ENCODE data around the gene CDK19. TPM values are rescaled to one million over a fixed set of nuclear protein-coding genes. Genes with fewer than 3 reads are reported as not detected.

CDK19 gene
- total RNA-seq, 1 experiment from 2014 or later, result 24.3 TPM

DNA sequence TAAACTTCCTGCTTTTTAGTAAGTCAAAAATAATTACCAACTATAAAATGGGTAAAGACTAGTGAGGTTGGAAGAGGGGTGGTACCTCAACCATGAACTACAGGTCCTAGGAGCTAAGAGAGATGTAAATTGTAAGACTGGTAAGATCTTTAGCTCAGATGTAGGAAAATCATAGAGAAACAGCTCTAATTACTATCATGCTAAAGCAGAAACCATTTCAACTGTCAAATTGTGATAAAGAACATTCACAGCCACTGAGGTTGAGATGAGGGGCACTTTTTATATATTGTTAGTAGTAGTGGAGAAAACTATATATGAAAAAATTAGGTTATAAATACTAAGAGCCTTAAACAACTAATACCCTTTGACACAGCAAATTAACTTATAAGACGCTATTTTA, 20.0 kb downstream of the CDK19 start:
- no peaks in the 10 kb centered on the region for H3K27me3 Mint-ChIP-seq (ENCODE audit: unreplicated experiment)

DNA sequence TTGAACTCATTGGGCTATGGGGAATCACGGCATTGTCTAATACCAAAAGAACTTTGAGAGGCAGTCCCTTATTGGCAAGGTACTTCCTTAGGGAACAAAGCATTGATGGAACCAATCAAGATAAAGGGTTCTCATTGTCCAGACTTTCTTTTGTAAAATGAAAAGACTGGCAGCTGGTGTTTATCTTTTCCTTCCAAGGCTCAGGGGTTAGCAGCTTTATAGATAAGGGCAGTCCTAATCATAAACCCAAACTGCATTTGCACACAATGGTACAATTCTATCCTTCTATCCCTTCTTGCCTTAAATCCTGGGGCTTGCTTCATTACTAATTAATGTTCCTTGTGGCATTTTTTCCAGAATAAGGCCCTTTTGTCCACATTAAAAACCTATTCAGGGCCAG, 28.6 kb downstream of the CDK19 start:
- CTCF ChIA-PET, result no interaction called here
- BruUV-seq (replicated peaks), result no TSS peak
- TF ChIP-seq, protein P1, sequence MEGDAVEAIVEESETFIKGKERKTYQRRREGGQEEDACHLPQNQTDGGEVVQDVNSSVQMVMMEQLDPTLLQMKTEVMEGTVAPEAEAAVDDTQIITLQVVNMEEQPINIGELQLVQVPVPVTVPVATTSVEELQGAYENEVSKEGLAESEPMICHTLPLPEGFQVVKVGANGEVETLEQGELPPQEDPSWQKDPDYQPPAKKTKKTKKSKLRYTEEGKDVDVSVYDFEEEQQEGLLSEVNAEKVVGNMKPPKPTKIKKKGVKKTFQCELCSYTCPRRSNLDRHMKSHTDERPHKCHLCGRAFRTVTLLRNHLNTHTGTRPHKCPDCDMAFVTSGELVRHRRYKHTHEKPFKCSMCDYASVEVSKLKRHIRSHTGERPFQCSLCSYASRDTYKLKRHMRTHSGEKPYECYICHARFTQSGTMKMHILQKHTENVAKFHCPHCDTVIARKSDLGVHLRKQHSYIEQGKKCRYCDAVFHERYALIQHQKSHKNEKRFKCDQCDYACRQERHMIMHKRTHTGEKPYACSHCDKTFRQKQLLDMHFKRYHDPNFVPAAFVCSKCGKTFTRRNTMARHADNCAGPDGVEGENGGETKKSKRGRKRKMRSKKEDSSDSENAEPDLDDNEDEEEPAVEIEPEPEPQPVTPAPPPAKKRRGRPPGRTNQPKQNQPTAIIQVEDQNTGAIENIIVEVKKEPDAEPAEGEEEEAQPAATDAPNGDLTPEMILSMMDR (IDR thresholded peaks at IDR 0.05; ENCODE audit: unreplicated experiment), result no peak
- H3K27ac Mint-ChIP-seq (ENCODE audit: unreplicated experiment), result no peak overlapping the region
- no peak overlapping the region for H3K4me3 Mint-ChIP-seq (ENCODE audit: low read depth, unreplicated experiment)
- H3K27me3 Mint-ChIP-seq (ENCODE audit: unreplicated experiment), result no peaks in the 10 kb centered on the region
- DNase-seq, result no peak
- H3K9me3 Mint-ChIP-seq (ENCODE audit: low read depth, unreplicated experiment), result peaks cover 2% of the 10 kb centered on the region
- H3K4me1 Mint-ChIP-seq (ENCODE audit: low read depth, unreplicated experiment), result no peaks in the 10 kb centered on the region
- H3K36me3 Mint-ChIP-seq (ENCODE audit: insufficient read depth, unreplicated experiment), result no peaks in the 10 kb centered on the region
- intact Hi-C loops (cut with micrococcal nuclease; ENCODE audit: unreplicated experiment), result no loop called here

More for the DNA sequence above, 20.0 kb downstream of the CDK19 start:
- no TSS peak for BruUV-seq (replicated peaks)
- Mint-ChIP-seq H3K36me3 (ENCODE audit: insufficient read depth, unreplicated experiment) (no peaks in the 10 kb centered on the region), H3K4me3 (ENCODE audit: low read depth, unreplicated experiment) (no peak overlapping the region), H3K27ac (ENCODE audit: unreplicated experiment) (no peak overlapping the region), H3K9me3 (ENCODE audit: low read depth, unreplicated experiment) (no peaks in the 10 kb centered on the region), H3K4me1 (ENCODE audit: low read depth, unreplicated experiment) (no peaks in the 10 kb centered on the region)
- CTCF ChIA-PET, result interaction anchor here (0.6 to 0.8 kb wide), 2 partner anchors 20 to 477 kb away, joined by 4 read pairs; partner anchors contain the start of gene CDK19
- TF ChIP-seq, protein P1 (IDR thresholded peaks at IDR 0.05; ENCODE audit: unreplicated experiment), result no peak
- no peak for DNase-seq
- intact Hi-C loops (cut with micrococcal nuclease; ENCODE audit: unreplicated experiment), result no loop called here

DNA sequence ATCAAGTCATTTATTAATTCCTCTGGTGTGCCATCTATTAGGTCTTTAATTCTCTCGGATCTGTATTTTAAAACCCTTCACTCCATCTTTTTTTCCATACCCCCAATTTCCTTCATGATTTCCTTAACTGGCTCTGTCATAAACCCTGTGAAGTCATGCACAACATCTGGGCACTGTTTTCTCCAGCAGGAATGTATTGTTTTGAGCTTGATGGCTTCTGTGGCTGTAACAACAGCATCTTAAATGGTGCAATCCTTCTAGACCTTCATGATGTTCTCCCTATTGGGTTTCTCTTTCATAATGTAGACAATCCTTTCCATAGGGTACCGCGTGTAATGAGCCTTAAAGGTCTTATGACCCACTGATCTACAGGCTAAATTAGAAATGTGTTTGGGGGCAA, 29.0 kb downstream of the CDK19 start:
- CTCF ChIA-PET, result no interaction called here
- intact Hi-C loops (cut with micrococcal nuclease; ENCODE audit: unreplicated experiment), result no loop called here
- no peaks in the 10 kb centered on the region for H3K27me3 Mint-ChIP-seq (ENCODE audit: unreplicated experiment)
- TF ChIP-seq, protein P1 (IDR thresholded peaks at IDR 0.05; ENCODE audit: unreplicated experiment), result no peak
- no TSS peak for BruUV-seq (replicated peaks)
- no peak overlapping the region for H3K27ac Mint-ChIP-seq (ENCODE audit: unreplicated experiment)
- no peaks in the 10 kb centered on the region for H3K4me1 Mint-ChIP-seq (ENCODE audit: low read depth, unreplicated experiment)
- peaks cover 2% of the 10 kb centered on the region for H3K9me3 Mint-ChIP-seq (ENCODE audit: low read depth, unreplicated experiment)
- no peak overlapping the region for H3K4me3 Mint-ChIP-seq (ENCODE audit: low read depth, unreplicated experiment)
- H3K36me3 Mint-ChIP-seq (ENCODE audit: insufficient read depth, unreplicated experiment), result no peaks in the 10 kb centered on the region
- no peak for DNase-seq

DNA sequence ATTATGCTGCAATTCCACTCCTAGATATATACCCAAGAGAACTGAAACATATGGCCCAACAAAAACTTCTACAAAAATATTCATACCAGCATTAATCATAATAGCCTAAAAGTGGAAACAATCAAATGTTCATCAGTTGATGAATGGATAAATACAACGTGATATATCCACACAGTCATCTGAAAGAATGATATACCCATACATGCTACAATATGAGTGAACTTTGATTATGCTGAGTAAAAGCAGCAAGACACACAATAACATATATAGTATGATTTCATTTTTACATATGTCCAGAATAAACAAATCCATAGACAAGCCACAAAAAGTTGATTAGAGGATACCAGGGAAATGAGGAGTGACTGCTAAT, 30.7 kb downstream of the CDK19 start:
- CTCF ChIA-PET, result no interaction called here
- Mint-ChIP-seq H3K9me3 (ENCODE audit: low read depth, unreplicated experiment) (peaks cover 2% of the 10 kb centered on the region), H3K4me1 (ENCODE audit: low read depth, unreplicated experiment) (no peaks in the 10 kb centered on the region), H3K36me3 (ENCODE audit: insufficient read depth, unreplicated experiment) (no peaks in the 10 kb centered on the region), H3K27ac (ENCODE audit: unreplicated experiment) (no peak overlapping the region), H3K4me3 (ENCODE audit: low read depth, unreplicated experiment) (no peak overlapping the region), H3K27me3 (ENCODE audit: unreplicated experiment) (no peaks in the 10 kb centered on the region)
- DNase-seq, result no peak
- BruUV-seq (replicated peaks), result no TSS peak
- intact Hi-C loops (cut with micrococcal nuclease; ENCODE audit: unreplicated experiment), result no loop called here
- TF ChIP-seq, protein P1 (IDR thresholded peaks at IDR 0.05; ENCODE audit: unreplicated experiment), result no peak
